CD4-positive, alpha-beta T cell treated with Interleukin-4 for 4 hours (primary cell): Measurements from ENCODE around the gene OPN1LW.
"Not testable (repeated sequence)": the region's sequence is repeated elsewhere in the genome, so short reads cannot be mapped to it uniquely, and the experiment has no call there.

Experiments
- DNase-seq: peaks from one replicate; pipeline ENCODE4 v3.0.0-alpha.2; 2020

Gene OPN1LW

DNA sequence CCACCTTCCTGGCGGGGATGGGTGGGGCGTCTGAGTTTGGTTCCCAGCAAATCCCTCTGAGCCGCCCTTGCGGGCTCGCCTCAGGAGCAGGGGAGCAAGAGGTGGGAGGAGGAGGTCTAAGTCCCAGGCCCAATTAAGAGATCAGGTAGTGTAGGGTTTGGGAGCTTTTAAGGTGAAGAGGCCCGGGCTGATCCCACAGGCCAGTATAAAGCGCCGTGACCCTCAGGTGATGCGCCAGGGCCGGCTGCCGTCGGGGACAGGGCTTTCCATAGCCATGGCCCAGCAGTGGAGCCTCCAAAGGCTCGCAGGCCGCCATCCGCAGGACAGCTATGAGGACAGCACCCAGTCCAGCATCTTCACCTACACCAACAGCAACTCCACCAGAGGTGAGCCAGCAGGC is at the start of gene OPN1LW:
Gene OPN1LW (plus strand): TSS at position 234 of the 400 bp plus-strand sequence. CDS start 41 bp downstream, at position 275.
- DNase-seq: not testable (repeated sequence)

DNA sequence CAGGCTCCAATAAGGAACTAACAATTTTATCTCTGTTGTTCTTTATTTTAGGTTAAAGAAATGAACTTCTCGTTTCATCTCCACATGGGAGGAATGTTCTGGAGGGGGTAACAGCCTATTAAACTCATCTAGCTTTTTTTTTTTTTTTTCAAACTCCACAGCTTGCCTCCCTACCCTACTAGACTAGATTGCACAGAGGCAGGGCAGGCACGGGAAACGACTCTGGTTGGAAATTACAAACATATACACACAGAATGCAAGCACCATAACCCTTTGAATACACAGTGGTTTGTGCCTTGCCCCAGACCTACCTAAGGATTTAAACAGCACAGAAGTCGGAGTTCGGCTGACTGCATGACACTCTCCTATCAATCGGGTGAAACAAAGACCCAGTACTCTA is 49.2 kb upstream of the OPN1LW start:
- no peak for DNase-seq

DNA sequence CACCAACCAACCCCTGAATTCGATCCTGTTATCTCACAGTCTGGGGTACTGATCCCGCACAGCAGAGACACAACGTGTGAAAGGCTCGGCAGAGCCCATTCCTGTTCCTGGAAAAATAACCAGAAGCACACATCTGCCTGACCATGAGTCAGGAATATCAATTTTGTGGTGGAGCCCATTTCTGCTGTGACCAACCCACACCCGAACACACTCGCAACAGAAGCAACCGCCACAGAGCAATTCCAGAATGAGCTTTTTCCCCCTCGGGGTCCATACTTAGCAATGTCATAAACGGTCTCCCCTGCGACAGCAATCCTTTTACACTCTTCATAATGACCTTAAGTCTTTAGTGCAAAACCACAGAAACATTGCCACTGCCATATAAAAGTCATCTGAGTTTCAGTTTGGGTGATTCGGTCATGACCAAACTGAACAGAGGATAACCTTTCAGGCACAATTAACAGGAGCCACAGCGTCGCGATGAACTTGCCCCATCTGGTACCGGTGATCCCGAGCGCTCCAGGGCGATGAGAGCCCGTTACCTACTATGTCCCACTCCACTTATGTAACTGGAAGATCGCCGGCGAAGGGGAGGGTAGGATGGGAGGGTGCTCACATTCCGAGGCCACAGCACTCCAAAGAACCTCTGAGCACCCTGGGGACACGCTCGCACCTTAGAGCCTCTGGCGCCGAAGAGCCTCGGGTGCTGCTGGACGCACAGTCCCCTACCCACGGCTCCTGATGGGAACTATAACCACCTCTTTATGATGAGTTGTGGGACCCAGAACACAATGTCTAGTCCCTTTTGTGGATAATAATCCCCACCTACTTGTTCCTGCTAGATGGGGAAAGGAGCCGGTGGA is 47.7 kb upstream of the OPN1LW start:
- DNase-seq: peak; percentile 21

DNA sequence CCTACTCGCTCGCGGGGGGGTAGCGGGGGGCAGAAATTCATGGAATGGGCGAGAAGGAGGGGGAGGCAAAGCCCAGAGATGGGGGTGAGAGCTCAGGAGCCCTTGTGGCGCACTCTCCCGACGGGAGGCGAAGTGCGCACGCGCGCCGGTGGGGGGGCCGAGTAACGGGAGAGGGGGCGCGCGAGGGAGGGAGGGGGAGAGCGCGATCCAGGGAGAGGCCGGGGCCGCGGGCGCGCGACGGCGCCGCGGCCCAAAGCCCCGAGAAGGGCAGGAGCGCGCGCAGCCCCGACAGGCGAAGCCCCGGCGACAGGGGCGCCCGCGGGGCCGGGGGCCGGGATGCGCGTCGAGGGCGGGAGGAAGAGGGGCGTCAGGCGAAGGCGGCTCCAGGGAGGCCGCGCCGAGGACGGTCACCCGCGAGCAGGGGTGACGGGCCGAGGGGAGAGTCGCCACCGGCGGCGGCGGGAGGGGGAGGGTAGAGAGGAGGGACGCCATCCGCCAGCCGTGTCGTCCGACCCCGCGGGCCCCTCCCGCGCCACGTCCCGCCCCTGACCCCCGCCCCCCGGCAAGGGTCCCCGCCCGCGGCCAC is 46.9 kb upstream of the OPN1LW start:
- DNase-seq: peak; percentile 62

DNA sequence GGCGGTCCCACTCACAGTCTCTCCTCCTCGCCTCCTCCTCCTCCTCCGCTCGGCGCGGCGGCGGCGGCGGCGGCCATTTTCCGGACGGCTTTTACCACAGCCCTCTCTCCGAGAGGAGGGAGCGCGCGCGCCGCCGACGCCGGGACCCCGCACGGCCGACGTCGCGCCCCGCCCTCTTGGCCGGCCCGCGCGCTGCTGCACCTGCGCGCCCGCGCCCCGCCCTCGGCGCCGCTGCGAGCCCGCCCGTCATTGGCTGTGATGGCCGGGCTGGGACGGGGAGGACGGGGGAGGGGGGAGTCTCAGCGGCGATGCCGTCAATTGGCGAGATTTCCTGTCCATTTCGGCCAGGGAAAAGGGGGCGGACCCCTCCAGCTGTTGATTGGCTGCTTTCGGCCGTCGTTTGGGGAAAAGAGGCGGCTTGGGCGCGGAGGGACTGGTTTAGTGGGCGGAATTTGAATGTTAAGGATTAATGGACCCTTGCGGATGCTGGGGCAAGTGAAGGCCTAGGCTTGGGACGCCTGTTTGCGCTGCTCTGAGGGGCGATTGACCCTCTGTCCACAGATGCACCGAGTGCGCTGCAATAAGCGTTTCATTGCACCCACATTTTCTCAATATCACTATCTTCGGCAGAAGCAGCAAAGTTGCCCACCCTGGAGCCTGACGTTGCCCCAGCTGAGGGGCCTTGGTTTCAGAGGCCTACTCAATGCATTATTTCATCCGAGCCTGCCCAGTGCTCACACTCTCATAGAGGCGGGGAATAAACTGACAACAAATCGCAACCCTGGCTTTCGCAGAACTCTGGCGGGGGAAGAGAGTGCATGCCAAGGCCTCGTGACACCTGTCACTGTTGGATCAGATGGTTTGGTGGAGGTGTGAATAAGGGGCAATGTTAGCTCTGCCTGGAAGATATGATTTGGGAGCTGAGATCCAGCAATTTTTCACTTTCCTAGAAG is 46.2 kb upstream of the OPN1LW start, which contains the start of gene MECP2:
Gene MECP2 (minus strand): TSS at position 129 of the 953 bp plus-strand sequence.
- DNase-seq: peak; percentile 89

DNA sequence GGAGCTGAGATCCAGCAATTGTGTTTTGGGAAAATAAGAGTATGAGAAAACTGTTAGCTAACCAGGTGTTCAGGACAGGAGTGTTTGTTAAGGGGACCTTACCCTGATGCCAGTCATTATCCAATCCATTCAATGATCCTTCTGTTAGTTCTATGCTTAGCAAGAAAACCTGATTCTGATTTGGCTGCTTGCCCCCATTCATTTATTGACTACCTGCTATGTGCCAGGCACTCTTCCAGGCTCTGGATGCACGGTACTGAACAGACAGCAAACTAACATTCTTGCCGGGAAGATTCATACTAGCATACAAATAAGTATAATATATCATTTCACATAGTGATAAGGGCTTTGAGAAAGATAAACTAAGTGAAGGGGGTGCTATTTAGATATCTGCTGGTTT is 45.5 kb upstream of the OPN1LW start:
- DNase-seq: no peak

DNA sequence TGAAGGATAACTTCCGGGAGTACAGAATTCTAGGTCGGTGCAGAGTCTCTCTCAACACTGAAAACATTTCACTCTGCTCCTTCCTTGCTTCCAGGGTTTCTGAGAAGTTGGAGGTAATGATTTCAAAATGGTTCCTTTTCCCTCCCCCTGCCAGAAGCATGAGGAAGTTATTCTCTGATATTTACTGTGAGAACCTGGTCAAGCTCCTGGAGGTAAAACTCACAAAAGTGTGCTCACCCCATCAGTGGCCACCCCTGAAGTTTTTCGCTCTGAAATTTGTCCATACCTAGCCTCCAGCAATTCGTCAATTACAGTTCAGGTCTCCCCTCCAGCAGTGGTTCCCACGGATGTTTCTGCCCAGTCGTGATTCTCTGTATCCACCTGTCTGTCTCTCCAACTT is 30.3 kb upstream of the OPN1LW start:
- no peak for DNase-seq

DNA sequence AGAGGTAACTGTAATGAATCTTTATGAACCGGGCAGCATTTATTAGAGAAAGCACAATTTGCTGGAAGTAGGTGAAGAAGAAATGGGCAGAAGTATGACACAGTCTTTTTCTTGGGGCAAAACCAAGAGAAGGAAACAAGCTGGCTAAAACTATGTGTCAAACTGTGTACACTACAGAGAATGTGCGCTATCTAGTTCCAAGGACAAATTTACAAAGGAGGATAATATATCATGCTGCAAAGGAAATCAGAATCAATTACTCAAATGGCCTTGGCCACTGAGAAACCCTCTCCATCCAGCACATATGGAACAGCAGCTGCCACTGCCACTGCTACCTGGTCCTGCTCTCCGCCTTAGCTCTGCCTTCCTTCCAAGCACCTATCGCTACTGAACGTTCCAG is 29.4 kb upstream of the OPN1LW start:
- no peak for DNase-seq

DNA sequence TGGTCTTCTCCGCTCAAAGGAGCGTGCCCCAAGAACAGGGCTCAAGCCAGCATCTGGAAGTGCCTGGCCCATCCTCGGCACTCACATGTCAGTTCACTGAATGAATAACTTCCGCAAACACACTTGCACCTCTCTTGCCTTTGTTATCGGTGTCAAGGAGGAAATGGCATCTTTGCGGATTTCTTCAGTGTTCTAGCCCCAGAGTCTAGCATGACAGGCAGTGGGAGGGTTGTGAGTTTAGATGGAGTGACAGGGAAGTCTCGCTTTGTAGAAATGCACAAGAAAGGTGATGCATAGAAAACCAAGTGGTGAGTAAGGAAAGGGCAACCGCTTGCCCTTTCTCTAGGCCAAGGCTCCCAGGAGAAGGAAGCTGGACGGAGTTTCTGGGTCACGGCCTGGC is 29.0 kb upstream of the OPN1LW start:
- DNase-seq: no peak

DNA sequence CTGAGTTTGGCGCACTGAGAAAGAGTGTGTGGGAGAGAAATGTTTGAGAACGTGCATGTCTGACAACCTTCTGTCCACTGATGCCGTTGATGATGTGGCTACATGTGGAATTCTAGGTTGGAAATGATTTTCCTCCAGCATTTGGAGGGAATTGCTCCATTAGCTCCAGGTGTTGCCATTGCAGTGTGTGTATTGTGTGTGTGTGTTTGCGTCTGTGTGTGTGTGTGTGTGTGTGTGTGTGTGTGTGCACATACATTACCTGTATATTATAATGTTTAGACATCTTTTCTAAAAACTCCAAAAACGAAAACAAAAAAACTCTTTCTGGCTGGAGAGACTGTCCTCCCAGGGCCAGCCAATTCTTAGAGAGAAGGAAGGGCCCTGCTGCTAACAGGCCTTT is 28.3 kb upstream of the OPN1LW start:
- DNase-seq: no peak

DNA sequence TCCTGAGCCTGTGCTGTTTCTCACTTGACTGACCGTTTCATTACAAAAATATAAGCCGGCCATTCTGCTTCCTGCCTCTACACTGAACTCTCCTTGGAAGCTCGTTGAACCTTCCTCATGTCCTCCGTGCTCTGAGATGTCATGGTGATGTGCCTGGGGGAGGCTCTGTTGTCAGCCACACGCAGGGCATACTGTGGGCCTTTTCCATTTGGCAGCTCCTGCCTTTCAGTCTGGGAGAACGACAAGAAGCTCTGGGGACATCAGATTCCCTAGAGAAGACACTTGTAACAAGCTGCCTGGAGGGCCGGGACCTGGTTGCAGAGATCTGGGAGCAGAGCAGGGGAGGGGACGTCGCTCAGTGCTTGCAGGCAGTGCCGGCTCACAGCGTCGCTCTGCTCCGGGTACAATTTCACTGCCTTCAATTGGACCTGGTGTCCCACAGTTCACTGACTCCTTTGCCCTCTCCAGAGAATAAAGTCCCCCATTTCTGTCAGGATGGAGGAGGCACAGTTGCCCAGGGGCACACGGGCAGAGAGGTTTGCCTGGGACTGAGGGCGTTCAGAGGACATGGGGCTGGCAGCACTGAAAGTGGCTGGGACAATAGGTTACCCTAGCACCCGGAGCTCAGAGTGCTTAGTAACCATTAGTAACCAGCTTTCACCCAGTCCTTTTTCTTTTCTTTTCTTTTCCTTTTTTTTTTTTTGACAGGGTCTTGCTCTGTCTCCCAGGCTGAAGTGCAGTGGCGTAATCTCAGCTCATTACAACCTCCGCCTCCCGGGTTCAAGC is 27.4 kb upstream of the OPN1LW start:
- no peak for DNase-seq

DNA sequence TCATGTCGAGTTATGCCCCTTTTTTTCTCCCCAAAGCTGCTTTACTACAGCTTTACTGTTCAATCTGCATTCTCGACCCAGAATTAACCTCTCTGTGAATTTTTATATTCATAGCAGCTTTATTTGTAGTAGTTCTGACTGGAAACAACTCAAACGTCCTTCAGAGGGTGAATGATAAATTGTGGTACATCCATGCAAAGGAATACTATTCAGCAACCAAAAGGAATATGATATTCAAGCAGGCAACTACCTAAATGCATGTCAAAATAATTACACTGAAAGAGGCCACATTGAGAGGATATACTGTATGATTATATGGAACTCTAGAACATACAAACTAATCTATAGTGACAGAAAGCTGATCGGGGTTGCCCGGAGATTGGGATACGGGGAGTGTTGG is 26.5 kb upstream of the OPN1LW start:
- no peak for DNase-seq

DNA sequence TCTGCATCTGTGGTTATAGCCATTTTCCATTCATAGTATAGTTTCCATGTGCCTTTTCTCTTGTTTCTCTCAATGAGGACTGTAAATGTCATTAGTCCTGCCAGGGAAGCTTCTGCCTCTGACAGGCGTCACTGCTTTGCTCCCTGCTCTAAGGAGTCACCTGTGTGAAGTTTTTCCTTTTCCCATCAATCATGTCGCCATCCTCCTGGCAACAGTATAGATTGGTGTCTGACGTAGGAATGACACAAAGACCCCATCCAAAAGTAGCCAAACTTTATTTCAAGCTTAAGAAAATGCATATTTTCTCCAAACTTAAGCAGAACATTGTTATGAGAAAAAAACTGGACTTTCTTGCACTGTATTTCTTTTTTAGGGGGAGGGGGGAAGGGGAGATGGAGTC is 23.5 kb upstream of the OPN1LW start:
- no peak for DNase-seq

DNA sequence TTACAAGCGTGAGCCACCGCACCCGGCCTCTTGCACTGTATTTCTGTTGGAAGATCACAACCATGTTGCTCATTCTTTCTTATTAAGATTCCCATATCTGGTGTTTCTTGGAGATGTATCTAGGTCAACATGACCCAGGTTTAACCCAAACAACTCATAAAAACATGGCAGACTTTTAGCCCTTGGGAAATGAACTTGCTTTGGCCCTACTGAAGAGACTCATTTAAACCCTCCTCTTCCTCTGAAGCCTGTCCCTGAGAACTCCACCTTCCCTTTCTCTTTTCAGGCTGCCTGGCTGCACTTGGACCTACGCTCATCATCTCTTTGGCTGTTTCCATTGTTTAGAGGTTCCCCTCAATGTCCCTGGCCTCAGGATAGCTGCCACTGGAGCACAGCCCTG is 22.8 kb upstream of the OPN1LW start:
- DNase-seq: no peak

DNA sequence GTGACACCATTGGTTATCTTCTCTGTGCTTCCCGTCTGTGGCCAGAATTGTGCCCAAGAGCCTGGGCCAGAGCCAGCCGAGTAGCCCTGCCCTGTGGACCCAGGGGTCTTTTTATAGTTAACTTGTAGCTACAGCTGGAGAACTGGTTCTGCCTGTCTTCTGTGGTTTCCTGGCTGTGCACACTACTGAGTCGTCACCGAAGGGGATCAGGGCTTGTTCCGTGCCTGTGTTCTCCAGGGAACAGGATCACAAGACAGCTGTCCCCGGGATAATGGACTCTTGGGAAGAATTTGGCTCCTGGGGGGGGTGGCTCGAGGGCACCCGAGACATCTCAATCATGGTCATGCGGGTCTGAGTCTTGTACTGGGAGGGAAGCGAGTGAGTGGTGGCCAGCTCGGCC is 22.1 kb upstream of the OPN1LW start:
- no peak for DNase-seq

DNA sequence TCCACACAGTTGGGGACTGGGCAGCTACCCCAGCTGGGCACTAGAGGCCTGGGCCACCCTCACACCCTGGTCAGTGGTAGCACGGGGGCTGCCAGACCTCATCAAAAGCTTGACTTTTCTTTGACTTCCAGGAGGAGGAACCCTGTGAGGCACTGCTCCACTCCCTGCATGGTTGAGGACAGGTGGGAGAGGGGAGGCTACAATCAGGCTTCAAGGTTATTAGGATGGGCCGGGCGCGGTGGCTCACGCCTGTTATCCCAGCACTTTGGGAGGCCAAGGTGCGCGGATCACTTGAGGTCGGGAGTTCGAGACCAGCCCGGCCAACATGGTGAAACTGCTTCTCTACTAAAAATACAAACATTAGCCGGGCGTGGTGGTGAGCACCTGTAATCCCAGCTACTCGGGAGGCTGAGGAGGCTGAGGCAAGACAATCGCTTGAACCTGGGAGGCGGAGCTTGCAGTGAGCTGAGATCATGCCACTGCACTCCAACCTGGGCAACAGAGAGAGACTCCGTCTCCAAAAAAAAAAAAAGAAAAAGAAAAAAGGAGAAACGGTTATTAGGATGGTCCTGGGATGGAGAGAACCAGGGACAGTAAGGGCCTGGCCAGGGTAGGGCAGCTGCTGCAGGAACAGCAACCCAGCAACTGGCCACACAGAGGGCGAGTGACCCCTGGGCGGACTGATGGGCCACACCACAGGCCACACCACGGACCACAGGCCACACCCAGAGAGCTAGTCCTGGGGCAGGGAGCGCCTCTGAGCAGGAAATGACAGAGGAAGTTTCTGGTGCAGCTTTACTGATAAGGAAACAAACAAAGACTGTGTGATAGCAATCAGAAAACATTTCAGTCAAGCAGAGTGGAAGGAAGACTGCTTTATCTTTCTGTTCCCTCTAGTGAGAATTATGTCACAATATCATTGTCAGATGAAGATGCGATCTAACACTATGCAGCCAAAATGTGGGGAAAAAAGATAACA is 20.5 kb upstream of the OPN1LW start:
- peak; percentile 49 for DNase-seq

DNA sequence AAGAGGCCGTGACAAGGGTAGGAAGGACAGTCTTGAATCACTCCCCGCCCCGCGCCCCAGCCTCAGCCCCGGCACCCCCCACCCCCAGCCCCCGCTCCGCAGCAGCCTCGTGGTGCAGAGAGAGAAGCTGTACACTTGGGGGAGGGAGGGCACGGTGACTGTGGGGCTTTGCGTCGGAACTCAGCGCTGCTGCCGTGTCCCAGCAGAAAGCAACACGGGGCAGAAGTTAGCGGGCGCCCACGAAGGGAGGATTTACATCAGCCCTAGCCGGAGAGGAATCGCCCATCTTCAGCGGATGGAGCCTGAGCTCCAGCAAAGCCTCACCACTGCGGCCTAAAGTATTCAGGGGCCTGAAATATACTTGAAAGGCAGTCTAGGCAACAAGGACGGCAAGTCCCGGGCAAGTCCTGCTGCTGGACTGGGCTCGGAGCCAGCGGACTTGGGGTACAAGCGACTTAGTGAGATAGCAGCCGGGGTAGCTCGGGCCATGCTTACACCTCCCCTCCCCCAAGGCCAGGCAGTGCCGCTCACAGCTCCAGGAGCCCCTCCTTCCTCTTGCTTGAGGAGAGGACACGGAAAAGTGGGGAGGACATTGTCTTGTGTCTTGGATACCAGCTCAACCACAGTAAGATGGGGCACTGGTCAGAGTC is 18.5 kb upstream of the OPN1LW start:
- no peak for DNase-seq

DNA sequence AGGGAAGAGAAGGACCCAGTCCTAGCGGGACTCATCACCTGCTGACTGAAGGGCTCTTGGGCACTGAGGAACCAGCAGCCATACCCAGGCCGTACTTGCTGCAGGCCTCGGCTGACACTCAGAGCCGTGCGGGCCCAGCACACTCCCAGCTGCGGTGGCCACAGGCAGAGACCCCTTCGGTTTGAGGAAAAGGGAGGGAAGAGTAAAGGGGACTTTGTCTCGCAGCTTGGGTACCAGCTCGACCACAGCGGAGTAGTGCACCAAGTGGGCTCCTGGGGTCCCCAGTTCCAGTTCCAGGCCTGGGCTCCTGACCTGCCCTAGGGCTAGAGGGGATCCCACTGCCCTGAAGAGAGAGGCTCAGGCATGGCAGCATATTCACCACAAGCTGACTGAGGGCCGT is 17.9 kb upstream of the OPN1LW start:
- no peak for DNase-seq

DNA sequence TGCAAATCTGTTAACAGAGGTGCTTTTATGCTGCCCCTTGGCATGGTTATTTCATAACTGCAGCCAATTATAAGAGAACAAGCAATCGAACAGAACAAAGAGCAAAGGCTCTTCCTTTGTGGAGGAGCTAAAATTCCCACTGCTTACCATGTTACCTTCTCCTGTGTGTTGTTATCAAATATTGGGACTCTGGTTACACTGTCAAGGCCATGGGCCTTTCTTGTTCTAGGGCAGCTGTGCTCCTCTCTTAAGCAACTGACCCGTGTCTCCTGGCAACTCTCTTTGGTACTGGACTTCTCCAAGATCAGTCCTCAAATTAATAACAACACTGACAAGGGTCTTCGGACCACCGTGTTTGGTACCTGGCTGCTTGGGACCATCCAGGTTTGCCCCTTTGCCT is 12.1 kb upstream of the OPN1LW start:
- DNase-seq: no peak

DNA sequence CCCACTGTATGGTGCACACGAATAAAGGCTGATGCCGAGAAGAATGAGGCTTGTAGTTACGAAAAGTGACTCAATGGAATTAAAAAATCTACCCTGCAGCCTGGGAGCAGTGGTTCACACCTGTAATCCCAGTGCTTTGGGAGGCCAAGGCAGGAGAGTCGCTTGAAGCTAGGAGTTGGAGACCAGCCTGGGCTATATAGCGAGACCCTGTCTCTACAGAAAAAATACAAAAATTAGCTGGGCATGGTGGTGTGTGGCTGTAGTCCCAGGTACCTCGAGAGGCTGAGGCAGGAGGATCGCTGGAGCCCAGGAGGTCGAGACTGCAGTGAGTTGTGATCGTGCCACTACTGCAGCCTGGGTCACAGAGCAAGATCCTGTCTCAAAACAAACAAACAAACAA is 11.7 kb upstream of the OPN1LW start:
- no peak for DNase-seq
